Body of pancreas (tissue), 4 donors: ENCODE data around the gene ZNF146. TPM values are rescaled to one million over a fixed set of nuclear protein-coding genes. Genes with fewer than 3 reads are reported as not detected.

Experiments used
- ATAC-seq: fragments of 150-250 bp; one replicate; pipeline ENCODE4 v1.9.1; 2016
- DNase-seq, 4 donors: peaks; one replicate each; pipeline ENCODE4 v3.0.0-alpha.2; 2019
- H3K27ac ChIP-seq, 4 donors: fragments of 200-600 bp; sonication (generic); 1 replicate in 3 of 4; 2 replicates in 1 of 4; pipeline versions ENCODE4 v1.5.1 to v1.6.1; 2016 to 2019; ENCODE audit warnings: mild to moderate bottlenecking in 1 of 4, mixed read lengths in 1 of 4, moderate library complexity in 1 of 4
- H3K27me3 ChIP-seq, 2 donors: fragments of 200-600 bp; sonication (generic); one replicate each; pipeline ENCODE4 v1.6.0; 2016; ENCODE audit warnings: mild to moderate bottlenecking in 1 of 2
- H3K36me3 ChIP-seq, 2 donors: fragments of 200-600 bp; sonication (generic); replicated peaks in 1 of 2; 2 replicates each; pipeline ENCODE4 v1.5.1; 2016; ENCODE audit warnings: low read depth in 2 of 2; ENCODE audit not compliant: insufficient read depth in 1 of 2
- H3K4me1 ChIP-seq: fragments of 200-600 bp; sonication (generic); one replicate; pipeline ENCODE4 v1.6.0; 2016
- H3K4me3 ChIP-seq, 2 donors: fragments of 200-600 bp; sonication (generic); 1 replicate in 1 of 2; 2 replicates in 1 of 2; pipeline ENCODE4 v1.5.1; 2016 to 2019
- H3K9me3 ChIP-seq, 3 donors: fragments of 200-600 bp; sonication (generic); 1 replicate in 2 of 3; 2 replicates in 1 of 3; pipeline ENCODE4 v1.5.1; 2016
- POLR2A ChIP-seq, 3 donors: fragments of 450-650 bp; IDR thresholded peaks; one replicate each; pipeline ENCODE4 v1.6.1; 2016; ENCODE audit warnings: antibody characterized with exemption in 3 of 3, mild to moderate bottlenecking in 2 of 3
- WGBS, 2 donors: methylation state at CpG; one replicate each; pipeline ENCODE4 v1.1.5; 2017; 5-methylcytosine and 5-hydroxymethylcytosine counted together
- intact Hi-C: fragments of 100-400 bp; cut with DNase I; formaldehyde crosslinking; loops from one replicate; pipeline ENCODE4 v1.15.1; 2023
- total RNA-seq, 2 donors: library from RNA; depleted of rRNA; stranded (reverse); fragments of >200 nt; gene quantifications; one replicate each; pipeline ENCODE4 v1.1.0, GENCODE V29; 2016
- TF ChIP-seq, protein P1 (sequence below), 7 experiments: fragments of 450-650 bp in 4 of 7; fragments of 200-600 bp in 3 of 7; sonication (generic) in 3 of 7; IDR thresholded peaks; one replicate each; pipeline ENCODE4 v1.5.1; 2016 to 2019; ENCODE audit warnings: antibody characterized with exemption in 7 of 7

The ZNF146 gene
- total RNA-seq, 2 donors from 2014 or later = 23.7 to 38.7 TPM

DNA sequence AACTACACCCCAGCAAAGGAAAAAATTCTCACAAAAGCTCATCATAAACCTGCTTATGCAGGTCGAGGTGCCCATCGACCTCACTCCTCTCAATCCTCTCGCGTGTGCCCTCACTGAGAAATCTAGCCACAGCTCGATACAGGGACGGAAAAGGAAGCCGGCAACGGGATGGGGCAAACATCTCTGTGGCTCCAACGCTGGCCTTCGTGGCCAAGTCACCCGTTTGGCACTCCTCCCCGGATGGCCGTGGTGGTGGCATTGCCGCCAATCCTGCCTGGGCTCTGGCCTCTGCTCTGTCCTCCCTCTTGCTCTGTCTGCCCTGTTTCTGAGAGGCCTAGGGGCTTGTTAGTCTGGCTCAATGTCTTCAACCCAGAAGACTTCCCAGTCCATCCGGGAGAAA, 41.2 kb downstream of the ZNF146 start:
- DNase-seq (no peak), ATAC-seq (no peak)
- no peak overlapping the region for H3K27ac ChIP-seq
- 91 to 96% methylated on average over 4 to 15 of the region's 15 CpGs for WGBS, 2 donors
- no peaks in the 10 kb centered on the region for H3K4me1 ChIP-seq
- no peaks in the 10 kb centered on the region for H3K27me3 ChIP-seq
- TF ChIP-seq, protein P1, sequence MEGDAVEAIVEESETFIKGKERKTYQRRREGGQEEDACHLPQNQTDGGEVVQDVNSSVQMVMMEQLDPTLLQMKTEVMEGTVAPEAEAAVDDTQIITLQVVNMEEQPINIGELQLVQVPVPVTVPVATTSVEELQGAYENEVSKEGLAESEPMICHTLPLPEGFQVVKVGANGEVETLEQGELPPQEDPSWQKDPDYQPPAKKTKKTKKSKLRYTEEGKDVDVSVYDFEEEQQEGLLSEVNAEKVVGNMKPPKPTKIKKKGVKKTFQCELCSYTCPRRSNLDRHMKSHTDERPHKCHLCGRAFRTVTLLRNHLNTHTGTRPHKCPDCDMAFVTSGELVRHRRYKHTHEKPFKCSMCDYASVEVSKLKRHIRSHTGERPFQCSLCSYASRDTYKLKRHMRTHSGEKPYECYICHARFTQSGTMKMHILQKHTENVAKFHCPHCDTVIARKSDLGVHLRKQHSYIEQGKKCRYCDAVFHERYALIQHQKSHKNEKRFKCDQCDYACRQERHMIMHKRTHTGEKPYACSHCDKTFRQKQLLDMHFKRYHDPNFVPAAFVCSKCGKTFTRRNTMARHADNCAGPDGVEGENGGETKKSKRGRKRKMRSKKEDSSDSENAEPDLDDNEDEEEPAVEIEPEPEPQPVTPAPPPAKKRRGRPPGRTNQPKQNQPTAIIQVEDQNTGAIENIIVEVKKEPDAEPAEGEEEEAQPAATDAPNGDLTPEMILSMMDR (IDR thresholded peaks at IDR 0.05) = no peak
- TF ChIP-seq POLR2A (IDR thresholded peaks at IDR 0.05) = no peak
- H3K9me3 ChIP-seq = no peaks in the 10 kb centered on the region
- H3K36me3 ChIP-seq = no peaks in the 10 kb centered on the region
- no peak overlapping the region for H3K4me3 ChIP-seq
- intact Hi-C loops = no loop called here

DNA sequence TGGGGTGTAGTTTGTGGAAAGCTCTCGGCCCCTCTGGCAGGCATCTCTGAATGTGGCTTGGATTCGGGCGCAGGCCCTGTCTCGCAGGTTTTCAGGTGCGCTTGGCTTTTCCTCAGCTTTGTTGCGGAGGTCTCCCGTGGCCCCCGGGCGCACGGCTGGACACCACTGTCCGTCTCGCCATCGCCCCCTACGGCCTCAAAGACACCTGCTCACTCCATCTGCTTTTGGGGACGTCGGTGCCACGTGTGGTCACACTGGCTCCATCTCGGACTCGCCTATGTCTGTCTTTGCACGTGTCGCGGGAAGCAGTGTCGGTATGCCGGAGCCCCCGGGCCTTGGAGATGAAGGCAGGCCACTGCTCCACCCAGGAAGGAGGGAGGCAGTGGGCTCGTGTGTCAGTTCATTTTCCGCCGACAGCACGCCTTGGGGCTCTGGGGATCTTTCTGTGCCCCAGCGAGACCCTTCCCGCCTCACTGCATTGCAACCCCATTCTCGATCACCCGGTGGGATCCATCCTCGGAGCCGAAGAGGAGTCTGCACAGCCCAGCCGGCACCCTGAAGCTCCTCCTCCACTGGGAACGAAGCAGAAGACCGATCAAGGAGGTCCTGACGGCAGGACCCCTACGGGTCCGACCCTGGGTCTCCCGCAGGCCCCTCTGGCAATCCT, 42.1 kb downstream of the ZNF146 start:
- ATAC-seq (no peak), DNase-seq (no peak)
- no peak for TF ChIP-seq POLR2A (IDR thresholded peaks at IDR 0.05)
- TF ChIP-seq, protein P1 (IDR thresholded peaks at IDR 0.05) = no peak
- Histone ChIP-seq H3K9me3 (no peaks in the 10 kb centered on the region), H3K4me3 (peak overlapping the region in 1 of 2 donors; percentile 20), H3K4me1 (no peaks in the 10 kb centered on the region), H3K36me3 (no peaks in the 10 kb centered on the region), H3K27ac (no peak overlapping the region), H3K27me3 (no peaks in the 10 kb centered on the region)
- intact Hi-C loops = no loop called here
- 70 to 88% methylated on average over 16 to 42 of the region's 42 CpGs for WGBS, 2 donors

DNA sequence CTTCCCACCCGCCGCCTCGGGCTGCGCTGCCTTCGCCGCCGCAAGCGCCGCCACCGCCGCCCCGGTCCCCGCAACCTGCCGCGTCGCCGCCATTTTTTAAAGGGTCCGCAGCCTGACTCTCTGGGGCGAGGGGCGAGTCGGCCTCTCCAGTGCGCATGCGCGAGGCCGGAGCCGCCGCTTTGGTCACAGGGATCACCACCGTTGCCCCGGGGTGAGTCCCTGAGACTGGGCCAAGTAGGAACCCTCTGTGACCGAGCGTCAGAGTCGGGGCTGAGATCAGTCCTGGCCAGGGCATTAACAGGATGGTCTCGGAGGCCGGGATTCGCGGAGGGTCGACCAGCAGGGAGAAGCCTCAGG, 42.6 kb downstream of the ZNF146 start:
- no peak for TF ChIP-seq POLR2A (IDR thresholded peaks at IDR 0.05)
- peak in 3 of 4 donors; percentile 21 to 53 (median 43) for DNase-seq
- intact Hi-C loops = no loop called here
- no peaks in the 10 kb centered on the region for H3K36me3 ChIP-seq
- no peaks in the 10 kb centered on the region for H3K4me1 ChIP-seq
- 10% methylated on average over 17 of the region's 37 CpGs; no CpG with 5 or more reads in 1 of the 2 donors for WGBS, 2 donors
- H3K27ac ChIP-seq = no peak overlapping the region
- peak overlapping the region in 1 of 2 donors; percentile 20 for H3K4me3 ChIP-seq
- no peaks in the 10 kb centered on the region for H3K9me3 ChIP-seq
- H3K27me3 ChIP-seq = no peaks in the 10 kb centered on the region
- peak; percentile 55 for ATAC-seq

DNA sequence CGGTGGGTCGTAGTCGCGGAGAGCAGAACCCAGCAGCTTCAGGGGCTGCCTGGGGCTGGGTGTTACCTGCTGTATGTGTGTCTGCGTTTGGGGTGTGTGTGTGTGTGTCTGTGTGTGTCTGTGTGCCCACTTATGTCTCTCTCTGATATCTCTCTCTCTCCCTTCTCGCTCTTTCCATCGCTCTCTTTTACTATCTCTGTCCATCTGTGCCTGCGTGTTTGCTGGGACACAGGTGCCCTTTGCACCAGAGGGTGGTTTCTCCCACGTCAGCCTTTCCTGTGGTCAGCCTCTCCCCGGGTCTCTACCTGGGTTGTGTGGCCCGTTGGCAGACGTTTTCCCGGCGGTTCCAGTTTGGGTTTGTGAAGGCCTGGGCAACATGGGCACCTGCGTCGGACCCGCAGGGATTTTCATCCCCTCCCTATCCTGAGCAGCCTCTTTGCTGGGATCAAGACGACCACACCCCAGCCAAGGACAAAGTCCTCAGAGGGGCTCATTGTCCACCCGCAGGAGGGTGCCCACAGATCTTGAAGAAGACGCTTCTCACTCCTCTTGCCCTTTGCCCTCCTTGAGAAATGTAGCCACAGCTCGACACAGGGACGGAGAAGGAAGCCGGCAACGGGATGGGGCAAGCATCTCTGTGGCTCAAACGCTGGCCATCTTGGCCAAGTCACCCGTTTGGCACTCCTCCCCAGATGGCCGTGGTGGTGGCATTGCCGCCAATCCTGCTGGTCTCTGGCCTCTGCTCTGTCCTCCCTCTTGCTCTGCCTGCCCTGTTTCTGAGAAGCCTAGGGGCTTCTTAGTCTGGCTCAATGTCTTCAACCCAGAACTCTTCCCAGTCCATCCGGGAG, 43.3 kb downstream of the ZNF146 start:
- DNase-seq (no peak), ATAC-seq (no peak)
- TF ChIP-seq, protein P1 (IDR thresholded peaks at IDR 0.05) = no peak
- TF ChIP-seq POLR2A (IDR thresholded peaks at IDR 0.05) = no peak
- Histone ChIP-seq H3K4me1 (no peaks in the 10 kb centered on the region), H3K27ac (no peak overlapping the region), H3K4me3 (no peak overlapping the region), H3K9me3 (no peaks in the 10 kb centered on the region), H3K36me3 (no peaks in the 10 kb centered on the region), H3K27me3 (no peaks in the 10 kb centered on the region)
- WGBS, 2 donors = 88% methylated on average over 18 to 28 of the region's 29 CpGs
- intact Hi-C loops = no loop called here

DNA sequence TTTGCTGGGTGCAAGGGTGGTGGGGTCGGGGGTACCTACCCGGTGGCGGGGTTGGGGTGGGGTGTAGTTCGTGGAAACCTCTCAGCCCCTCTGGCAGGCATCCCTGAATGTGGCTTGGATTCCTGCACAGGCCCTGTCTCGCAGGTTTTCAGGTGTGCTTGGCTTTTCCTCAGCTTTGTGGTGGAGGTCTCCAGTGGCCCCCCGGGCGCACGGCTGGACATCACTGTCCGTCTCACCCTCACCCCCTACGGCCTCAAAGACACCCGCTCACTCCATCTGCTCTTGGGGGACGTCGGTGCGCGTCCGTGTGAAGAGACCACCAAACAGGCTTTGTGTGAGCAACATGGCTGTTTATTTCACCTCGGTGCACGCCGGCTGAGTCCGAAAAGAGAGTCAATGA, 44.3 kb downstream of the ZNF146 start:
- TF ChIP-seq, protein P1 (IDR thresholded peaks at IDR 0.05) = no peak
- no peak for TF ChIP-seq POLR2A (IDR thresholded peaks at IDR 0.05)
- H3K9me3 ChIP-seq = no peaks in the 10 kb centered on the region
- no peaks in the 10 kb centered on the region for H3K36me3 ChIP-seq
- no peak overlapping the region for H3K27ac ChIP-seq
- no peaks in the 10 kb centered on the region for H3K4me1 ChIP-seq
- ATAC-seq (no peak), DNase-seq (no peak)
- no peak overlapping the region for H3K4me3 ChIP-seq
- 89 to 91% methylated on average over 12 to 13 of the region's 20 CpGs for WGBS, 2 donors
- intact Hi-C loops = no loop called here
- H3K27me3 ChIP-seq = no peaks in the 10 kb centered on the region
